GM19025 (cell line): ENCODE results near the gene MECP2.

Source experiments
- ATAC-seq: cut with Tn5 transposase; IDR thresholded peaks from one replicate; pipeline ENCODE4 v1.9.1; 2021; ENCODE audit warnings: mild to moderate bottlenecking, low read depth, moderate library complexity; ENCODE audit not compliant: unreplicated experiment

Gene MECP2

DNA sequence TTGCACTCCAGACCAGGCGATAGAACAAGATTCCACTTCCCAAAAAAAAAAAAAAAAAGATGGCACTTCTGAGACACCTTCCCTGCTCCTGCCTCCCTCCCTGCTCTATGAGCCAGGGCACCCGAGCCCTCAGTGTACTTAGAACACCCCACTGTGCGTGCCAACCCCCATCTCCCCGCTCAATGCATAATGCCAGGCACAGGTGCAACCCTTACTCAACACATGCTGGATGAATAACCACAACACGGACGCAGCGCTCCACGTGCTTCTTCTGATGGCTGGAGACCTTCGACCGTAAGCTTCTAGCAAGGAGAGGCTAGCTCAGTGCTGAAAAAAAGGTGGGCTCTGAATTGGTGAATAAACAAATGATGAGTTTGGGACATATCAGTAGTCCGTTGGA, 57.9 kb downstream of the MECP2 start:
- ATAC-seq: no peak

DNA sequence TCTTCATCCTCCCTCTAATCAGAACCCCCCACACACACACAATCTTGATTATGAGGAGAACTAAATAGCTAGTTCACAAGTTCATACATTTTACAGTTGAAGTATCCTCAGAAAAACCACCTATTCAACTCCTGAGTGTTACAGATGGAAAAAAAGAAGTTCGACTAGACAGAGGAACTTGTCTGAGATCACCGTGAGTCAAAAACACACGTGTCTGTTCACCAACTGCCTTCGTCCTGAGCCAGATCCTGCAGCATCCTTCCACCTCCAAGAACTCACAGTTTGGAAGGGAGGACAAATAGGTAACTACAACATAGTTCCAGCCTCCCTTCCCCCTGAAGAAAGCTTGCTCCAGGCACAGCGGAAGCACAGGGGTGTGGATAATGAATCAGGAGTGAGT, 58.9 kb downstream of the MECP2 start:
- no peak for ATAC-seq

DNA sequence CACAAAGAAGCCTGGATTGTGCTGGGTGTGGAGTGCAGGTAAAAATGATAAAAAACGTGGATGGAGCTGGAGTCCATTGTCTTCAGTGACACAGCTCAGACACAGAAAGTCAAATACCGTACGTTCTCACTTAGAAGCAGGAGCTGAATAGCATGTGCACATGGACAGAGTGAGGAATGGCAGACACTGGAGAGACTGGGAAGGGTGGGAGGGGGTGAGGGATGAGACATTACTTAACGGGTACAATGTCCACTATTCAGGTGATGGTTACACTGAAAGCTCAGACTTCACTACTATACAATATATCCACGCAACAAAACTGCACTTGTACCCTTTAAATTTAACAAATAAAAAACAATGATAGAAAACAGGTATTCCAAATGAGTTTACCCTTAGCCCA, 59.8 kb downstream of the MECP2 start:
- ATAC-seq: no peak

DNA sequence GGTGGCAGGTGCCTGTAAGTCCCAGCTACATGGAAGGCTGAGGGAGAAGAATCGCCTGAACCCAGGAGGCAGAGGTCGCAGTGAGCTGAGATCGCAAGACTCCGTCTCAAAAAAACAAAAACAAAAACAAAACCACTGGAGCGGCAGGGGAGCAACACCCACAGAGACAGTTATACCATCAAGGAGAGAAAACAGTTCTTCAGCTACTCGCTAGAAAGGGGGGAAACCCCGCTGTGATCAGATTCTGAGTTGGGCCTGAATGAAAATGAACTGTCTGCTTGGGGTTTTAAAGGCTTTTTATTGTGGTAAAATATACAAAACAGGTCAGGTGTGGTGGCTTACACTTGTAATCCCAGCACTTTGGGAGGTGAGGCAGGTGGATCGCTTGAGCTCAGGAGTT, 61.0 kb downstream of the MECP2 start:
- no peak for ATAC-seq

DNA sequence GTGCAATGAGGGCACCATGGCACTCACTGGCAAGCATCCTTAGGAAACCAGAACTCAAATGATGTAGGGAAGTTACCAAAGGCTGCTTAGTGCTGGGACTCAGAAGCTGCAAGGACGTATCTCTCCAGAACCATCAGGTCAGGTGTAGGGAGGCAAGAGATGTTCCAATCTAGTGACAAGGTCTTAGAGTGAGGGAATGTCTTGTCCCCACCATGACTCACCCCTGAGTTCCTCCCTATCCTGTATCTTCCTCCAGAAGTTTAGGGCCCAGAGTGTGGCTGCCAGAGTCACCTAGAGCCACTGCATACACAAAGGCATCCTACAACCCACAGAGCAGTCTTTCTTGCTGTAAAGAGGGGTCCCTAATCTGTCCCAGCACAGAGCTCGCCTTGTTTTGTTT, 63.7 kb downstream of the MECP2 start:
- no peak for ATAC-seq

DNA sequence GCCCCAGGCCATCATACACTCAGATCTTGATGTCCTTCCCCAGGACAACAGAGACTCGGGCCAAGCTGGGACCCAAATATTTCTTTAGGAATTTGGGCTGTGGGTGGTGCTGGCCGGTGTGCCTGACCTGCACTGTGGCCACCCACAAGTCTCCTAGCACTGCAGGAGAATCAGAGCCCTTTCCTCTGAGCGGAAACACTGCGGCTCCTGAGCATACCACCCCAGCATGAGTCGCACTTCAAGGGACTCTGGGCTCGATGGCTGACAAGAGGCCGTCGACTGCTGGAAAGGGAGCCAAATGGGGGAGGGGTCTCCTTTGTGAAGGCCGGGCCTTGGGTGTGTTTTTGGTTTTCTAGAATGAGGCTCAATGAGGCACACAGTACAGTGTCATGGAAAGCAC, 64.9 kb downstream of the MECP2 start:
- ATAC-seq: no peak

DNA sequence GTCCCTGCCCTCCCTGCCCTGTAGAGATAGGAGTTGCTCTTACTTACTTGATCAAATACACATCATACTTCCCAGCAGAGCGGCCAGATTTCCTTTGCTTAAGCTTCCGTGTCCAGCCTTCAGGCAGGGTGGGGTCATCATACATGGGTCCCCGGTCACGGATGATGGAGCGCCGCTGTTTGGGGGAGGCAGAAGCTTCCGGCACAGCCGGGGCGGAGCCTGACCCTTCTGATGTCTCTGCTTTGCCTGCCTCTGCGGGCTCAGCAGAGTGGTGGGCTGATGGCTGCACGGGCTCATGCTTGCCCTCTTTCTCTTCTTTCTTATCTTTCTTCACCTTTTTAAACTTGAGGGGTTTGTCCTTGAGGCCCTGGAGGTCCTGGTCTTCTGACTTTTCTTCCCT, 65.4 kb downstream of the MECP2 start:
- no peak for ATAC-seq

DNA sequence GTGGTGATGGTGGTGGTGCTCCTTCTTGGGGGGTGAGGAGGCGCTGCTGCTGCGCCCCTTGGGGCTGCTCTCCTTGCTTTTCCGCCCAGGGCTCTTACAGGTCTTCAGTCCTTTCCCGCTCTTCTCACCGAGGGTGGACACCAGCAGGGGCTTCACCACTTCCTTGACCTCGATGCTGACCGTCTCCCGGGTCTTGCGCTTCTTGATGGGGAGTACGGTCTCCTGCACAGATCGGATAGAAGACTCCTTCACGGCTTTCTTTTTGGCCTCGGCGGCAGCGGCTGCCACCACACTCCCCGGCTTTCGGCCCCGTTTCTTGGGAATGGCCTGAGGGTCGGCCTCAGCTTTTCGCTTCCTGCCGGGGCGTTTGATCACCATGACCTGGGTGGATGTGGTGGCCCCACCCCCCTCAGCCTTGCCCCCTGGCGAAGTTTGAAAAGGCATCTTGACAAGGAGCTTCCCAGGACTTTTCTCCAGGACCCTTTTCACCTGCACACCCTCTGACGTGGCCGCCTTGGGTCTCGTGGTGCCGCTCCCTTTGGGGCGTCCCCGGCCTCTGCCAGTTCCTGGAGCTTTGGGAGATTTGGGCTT, 66.7 kb downstream of the MECP2 start:
- no peak for ATAC-seq

DNA sequence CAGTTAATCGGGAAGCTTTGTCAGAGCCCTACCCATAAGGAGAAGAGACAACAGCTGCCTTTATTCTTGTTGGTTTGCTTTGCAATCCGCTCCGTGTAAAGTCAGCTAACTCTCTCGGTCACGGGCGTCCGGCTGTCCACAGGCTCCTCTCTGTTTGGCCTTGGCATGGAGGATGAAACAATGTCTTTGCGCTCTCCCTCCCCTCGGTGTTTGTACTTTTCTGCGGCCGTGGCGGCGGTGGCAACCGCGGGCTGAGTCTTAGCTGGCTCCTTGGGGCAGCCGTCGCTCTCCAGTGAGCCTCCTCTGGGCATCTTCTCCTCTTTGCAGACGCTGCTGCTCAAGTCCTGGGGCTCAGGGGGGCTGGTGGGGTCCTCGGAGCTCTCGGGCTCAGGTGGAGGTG, 67.3 kb downstream of the MECP2 start:
- ATAC-seq: no peak

DNA sequence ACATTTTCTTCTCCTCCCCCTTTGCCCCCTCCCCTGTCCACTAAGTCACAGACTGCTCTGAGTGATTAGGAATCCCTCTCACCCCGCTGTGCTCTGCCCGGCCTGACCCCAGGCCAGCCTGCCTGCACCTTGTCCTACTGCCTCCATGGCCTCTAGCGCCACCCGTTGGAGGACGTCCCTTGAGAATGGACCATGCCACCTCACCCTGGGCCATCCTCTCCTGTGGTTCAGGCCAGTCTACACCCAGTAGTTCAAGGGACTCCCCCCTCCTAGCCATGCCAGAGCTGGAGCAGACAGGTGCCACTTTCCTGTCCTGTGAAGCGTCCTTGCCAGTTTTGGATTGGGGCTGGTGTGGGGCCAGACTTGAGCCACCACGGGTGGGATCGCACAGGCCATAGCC, 68.1 kb downstream of the MECP2 start:
- ATAC-seq: no peak

DNA sequence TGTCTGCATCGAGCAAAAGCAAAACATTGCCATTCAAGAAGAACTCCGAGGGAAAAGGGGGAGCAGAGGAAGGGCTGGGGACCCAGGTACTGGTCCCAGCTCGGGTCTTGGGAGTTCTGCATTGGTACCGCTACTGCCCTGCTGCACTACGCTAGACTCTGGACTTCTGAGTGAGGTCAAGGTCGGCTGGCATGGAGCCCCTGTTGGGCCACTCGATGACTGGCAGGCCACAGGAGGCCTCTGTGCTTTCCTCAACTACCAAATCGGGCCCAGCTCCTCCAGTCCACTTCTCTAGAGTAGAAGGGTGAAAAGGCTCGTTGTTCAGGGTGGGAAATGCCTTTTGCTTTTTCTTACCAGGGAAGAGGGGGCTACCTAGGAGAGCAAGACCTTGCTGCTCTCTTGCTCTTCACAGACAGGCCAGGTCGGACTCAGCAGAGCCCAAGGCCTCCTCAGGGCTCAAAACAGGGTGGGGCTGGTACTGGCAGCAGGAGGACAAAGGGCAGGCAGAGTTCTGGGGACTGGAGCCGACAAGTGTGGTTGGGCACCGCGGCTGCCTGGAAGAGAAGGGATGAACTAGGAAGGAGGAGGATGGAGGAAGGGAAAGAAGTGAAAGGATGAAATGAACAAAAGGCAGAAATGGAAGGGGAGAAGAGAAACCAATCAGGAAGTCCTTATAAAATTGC, 68.9 kb downstream of the MECP2 start:
- ATAC-seq: no peak

DNA sequence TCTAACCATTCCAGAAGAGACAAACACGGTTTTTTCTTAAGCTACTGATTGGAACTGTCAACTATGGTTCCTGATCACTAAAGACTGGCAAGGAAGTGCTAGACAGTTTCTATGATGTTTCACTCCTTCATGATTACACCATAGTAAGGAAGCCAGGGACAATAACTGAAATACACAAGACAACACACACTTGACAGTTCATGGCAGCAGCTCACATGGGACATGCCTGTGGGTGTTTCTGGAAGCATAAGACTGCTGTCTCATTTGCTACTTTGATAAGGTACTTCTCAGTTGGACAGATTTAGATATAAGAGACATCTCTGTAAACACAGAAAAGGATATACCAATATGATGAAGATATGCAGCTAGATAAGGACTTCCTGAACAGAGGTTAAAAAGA, 69.5 kb downstream of the MECP2 start:
- ATAC-seq: no peak

DNA sequence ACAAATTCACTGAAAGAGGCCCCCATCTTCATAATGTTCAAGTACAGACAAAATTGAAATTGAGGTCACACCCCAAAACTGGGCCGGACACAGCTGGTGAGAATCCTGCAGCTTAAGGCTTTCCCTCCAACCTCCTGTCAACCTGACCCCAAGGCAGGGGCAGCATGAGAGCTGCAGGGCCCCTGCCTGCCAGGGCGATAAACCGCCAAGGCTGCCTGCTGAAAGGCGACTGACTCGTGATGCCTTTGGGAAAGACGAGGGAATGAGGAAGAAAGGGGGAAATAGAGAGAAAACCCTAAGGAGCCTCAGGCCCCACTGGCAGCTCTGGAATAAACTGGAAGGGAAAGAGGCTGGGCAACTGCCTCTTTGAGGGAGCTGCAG, 70.5 kb downstream of the MECP2 start:
- ATAC-seq: no peak

DNA sequence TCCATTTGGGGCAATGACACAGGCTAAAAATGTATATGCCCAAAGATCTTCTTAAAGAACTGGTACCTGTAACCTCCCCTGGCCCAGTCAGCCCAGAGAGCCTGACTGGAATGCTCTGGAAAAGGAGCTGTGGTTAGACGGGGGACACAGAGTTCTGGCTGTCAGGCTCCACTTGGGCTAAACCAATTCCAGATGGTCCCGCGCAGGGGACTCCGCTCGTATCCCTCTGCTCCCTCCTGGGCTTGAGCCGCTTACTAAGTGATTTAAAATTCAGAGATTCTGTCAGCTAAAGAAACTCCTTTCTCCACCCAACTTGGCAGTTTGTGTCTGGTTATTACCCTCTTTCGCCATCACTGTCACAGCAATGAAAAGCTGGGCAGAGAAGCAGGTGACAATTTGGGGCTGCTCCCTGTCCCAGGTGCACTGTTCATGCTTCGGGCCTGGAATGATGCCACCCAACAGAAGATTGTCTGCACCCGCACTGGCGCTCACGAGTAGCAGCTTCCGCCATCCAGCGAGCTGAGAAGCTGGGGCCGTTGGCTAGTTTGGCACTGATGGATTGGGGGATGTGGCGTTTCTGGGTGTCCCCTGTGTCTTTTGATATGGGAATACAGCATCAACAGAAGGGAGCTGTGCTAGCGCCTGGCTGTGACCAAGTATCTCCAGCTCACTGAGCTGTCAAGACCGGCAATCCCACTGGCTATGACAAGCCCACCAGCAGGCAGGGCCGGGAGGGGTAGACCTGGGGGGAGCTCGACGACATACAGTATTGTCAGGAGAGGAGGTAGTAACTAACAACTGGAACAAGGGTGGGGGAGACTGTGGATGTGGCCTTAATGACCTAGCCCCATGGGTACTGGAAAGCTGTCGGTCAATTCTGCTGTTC, 71.1 kb downstream of the MECP2 start:
- ATAC-seq: no peak

DNA sequence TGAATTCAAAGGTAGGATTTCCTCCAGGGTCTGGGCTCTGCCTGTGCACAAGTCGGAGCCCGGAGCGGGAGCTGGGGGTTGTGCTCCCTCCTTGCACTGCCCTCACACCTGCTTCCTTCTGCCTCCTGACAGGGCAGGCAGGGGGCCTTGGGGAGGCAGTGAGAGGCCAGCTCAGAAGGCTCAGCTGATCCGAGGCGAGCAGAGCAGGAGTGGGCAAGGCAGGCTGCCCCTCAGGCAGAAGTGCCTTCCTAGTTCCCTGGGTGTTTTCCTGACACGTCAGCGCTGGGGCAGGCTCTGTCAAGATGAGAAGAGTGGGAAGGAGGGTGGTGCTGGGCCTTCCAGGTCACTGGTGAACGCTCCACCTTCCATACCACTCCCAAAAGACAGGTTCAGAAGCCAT, 72.3 kb downstream of the MECP2 start:
- ATAC-seq: no peak

DNA sequence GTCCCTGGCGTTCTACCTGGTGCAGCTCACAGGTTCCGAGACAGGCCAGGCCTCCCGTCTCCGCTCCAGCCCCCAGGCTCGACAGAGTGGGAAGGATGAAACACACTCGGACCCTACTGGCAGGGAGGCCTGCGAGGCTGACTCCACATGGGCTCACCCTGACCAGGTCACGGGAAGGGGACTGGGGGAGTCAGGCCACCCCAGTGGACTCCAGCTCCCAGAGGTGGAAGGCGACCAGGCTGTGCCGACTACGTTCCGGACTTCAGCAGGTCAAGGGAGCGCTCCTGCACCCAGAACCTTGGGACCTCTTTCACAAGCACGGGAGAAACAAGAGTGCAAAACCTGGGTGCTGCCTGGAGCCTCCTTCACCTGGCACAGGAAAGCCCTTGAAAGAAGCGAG, 73.2 kb downstream of the MECP2 start:
- ATAC-seq: no peak

DNA sequence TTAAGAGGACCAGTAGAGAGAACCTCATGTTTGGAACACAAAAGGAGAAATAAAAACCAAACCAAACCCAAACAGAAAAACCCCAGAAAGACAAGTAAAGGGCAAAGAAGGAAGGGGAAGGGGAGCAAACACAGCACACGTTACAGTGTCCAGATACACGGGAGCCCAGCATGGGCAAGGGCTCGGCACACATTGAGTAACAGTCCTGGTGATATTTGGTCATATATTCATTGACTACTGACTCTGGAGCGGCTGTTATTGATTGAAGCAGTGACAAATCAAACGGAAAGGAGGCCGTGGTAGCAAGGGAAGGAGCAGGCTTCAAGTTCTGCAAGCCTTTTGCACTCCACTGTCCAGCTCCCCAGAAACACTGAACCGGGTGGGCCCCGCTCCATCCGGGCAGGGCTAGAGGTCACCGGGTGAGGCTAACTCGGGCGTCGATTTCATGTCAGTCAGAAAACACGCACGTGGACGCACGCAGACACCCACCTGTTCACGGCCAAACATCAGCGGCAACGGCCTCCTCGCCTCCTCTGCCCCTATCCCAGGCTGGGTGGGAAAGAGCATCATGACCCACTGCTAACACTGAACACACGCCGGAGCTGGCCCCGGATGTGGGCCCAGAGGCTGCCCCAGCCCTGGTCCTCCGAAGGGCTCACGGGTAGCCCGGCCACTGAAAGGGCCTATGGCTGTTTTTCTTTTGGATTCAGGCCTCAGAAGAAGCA, 74.1 kb downstream of the MECP2 start:
- ATAC-seq: no peak

DNA sequence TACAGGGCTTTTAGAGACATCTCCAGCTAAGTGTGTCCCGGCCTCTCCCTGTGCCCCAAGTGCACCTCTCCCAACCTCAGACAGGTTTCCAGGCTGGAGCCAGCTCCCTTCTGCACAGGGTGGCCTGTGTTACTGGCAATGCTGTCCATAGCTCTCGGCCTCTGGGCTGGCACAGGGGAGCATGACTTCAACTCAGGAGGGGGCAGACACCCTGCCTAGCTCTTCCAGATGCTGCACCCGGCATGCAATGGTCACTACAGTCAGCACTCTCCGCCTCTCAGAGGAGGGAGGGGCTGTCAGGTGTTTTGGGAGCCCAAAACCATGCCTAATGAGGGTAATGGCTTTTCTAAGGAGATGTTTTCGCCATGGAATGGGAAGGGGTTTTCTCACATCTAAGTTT, 75.4 kb downstream of the MECP2 start:
- ATAC-seq: no peak

DNA sequence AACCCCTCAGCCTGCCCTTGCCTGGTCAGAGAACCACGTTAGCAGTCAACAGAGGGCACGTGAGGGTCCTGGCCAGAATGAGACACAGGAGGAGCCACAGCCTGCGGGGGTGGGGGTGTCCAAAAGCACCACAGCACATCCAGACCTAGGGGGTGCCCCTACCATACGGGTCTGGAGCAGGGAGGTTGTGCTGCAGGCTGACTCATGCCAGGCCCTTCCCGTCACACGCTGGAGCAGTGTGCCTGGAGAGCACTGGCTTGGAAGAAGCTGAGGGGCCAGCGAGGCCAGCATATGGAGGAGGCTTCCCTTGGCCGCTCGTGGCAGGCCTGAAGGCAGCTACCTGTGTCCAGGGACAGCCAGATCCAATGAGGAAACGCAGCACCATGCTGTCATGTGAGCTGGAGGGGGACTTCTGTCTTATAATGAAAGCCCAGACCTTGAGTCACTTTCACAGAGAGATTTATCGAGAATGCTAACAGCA, 76.3 kb downstream of the MECP2 start:
- no peak for ATAC-seq

DNA sequence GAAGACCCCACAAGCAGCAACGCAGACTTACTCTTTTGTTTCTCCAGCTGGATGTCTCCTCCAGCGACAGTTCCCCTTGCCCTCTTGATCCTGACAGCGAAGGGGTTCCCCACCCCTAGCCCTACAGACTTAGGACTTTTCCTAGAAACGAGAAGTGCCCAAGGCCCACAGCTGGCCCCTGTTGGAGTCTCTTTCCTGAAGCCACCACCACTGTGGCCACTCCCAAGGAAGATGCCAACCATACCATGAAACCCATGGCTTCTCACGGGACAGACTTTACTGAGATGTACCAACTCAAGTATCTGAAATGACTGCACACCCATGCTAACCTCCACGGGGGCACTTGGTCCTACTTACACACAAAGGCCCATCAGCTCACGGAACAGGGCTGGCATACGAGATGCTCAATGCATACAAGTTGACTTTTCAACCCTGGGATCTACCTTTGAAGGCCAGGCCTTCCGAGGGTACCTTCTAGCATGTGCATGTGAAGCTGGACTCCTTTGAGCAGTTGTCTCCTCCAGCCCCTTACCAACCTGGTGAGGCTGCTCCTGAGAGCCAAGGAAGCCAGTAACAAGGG, 76.9 kb downstream of the MECP2 start:
- no peak for ATAC-seq
